NCI-H82 treated with DMSO at 0.1 percent for 48 hours (cell line): ENCODE results near the gene ERBB4.

Experiments used
- DNase-seq: peaks from one replicate; lab custom pipeline; 2025; ENCODE audit not compliant: unreplicated experiment; lab: John Stamatoyannopoulos, UW

ERBB4 gene

DNA sequence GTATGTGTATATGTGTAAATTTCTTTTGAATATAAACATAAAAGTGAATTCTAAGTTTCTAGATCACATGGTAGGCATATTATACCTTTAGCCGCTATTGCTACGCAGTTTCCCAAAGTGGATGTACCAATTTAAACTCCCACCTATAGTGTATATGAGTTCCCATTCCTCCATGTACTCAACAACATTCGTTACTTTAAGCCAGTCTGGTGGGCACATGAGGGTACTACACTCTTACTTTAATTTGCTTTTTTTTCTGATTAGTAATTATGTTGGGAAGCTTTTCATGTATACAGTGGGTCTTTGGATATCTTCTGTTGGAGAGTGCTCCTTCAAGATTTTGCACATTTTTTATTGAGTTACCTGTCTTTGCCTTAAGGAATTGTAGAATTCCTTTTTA lies 683.8 kb downstream of the ERBB4 start:
- DNase-seq = no peak

DNA sequence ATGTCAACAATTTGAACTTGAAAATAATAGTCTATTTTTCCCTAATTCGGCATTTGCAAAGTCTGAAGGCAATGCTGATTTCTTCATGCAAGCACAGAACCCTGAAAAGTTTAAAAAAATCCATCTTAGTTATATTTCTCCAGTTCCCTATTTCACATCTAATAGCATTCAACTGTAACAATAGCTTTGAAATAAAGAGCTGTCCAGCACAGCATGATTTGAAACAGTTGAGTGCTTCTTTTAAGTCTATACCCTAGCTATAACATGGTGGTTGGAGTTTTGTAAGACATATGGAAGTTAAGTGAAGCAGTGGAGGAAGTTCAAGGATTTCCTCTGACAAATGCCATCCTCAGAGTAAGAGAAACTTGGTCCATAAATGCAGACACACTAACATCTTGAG lies 691.9 kb downstream of the ERBB4 start:
- no peak for DNase-seq

DNA sequence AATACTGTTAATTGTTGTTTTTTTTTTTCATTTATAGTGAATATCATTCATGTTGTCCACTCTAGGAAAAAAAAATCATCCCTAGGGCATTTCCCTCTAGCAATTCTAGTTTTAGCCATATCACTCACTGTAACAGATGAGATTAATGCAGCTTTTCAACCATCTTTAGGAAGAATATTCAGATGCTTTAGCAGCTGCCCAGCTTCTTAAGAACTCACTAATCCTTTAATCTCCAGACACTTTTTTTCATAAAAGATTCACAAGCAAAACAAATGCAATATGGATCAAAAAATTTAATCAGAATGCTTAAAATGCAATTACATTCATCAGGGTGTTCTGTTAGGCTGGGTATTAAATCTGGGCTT lies 692.6 kb downstream of the ERBB4 start:
- DNase-seq = peak; percentile 64

DNA sequence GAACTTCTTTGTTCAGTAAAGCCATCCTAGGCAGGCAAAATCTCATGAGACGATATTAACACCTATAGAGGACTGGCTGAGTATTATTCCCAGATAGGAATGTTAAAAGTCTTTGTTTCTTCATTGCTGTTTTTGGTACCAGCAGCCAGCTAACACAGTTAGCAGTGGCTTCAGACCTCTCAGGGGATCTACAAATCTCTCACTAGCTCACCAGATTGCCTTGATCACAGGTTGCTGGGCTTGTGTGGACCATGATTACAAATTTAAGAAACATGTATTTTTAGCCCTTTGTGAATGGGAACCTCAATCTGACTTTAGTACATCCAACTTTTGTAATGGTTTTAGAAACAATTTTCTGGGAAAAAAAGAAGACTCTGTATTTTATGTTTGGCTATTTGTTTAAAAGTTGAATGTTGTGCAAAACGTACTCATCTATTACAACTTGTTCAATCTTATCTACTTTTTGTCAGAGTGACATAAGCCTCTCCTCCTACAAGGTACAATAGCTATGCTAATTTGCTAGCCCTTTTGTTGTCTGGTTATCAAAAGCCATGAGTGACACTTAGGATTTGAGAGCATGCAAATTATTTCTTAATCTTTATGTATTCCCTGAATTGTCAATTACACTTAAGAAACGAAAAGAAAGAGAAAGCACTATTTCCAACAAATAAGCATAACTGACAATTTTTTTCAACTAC lies 693.1 kb downstream of the ERBB4 start:
- DNase-seq = peak; percentile 20

DNA sequence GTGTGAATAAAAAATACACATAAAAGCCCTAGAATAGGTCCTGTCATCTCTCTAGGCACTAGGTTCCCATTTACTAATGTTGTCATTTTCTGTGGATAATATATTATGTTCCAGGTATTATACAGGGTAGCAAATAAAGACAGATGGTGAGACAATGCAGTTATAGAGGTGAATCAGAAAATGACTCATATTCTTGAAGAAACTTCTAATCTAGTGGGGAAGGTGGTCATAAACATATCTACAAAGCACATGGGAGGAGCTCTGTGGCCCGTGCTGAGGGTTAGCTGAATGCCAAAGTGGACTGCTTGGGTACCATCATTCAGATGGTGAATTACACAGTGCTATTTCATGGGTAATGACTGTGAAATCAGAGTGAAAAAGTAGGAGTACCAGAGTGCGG lies 700.9 kb downstream of the ERBB4 start:
- no peak for DNase-seq

GRCh38 chr2:211837206-211837605 lies 701.4 kb downstream of the ERBB4 start:
- no peak for DNase-seq

GRCh38 chr2:211836409-211836808 lies 702.2 kb downstream of the ERBB4 start:
- DNase-seq = no peak

GRCh38 chr2:211835695-211836094 lies 702.9 kb downstream of the ERBB4 start:
- DNase-seq = no peak

GRCh38 chr2:211833582-211834279 lies 704.9 kb downstream of the ERBB4 start:
- no peak for DNase-seq

DNA sequence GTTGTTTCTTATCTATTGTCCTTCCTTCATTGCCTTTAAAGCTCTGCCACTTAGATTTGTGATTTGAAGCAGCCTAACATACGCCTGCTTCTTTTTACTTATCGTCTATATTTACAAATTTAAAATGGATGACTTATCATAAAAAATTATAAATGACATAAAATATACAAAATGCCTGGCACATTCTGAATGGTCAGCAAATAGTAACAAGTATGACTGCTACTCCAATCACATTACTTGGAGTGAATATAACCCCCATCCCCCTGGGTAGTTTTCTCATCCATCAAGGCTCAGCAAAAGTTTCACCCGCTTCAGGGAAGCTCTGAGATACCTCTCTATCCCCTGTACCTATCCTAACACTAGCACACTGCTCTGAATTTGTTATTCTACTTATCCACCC lies 708.9 kb downstream of the ERBB4 start:
- DNase-seq = no peak

- no peak for DNase-seq
Measured at GRCh38 chr2:211823886-211824479, 714.6 kb downstream of the ERBB4 start.

DNA sequence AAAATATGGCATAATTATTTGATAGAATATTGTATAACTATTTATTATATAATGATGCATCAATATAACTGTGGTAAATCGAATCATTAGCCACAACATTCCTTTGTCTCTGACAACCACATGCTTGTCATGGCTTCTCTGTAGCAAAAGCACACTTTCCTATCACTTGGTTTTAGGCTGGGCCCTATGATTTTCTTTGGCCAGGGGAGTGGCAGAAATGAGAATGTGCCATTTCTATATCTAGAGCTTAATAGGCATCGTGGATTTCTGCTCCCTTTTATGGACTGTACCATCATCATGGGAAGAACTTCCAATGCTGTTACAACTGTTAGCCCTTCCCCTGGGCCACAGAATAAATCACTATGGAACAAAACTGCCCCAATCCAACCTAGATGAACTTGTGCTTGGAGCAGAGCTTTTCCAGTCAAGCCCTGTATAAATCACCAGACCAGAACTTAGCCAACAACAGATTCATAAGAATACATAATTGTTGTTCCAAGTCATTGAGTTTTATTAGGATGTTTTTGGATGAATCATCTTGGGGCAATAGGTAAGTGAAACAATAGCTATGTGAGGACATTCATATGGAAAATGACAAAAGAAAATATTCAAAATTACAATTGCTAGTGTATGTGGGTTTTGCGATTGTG lies 715.8 kb downstream of the ERBB4 start:
- no peak for DNase-seq

DNA sequence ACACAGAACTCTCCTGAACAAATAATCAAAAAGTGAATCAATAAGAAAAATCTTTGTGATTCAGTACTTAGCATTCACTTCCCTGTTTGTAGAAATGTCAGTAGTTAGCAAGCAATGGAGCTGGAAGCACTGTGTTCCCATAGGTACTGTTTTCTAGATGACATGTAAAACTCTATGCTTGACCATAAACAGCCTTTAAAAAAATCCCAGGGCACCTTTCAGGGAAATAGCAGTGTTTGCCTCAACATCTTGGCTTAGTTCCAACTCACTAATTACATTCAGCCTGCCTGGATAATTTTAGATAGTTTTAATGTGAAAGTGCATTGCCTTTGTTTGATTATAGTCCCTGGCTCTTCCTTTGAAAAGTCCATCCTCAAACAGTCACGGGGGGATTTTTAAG lies 721.8 kb downstream of the ERBB4 start:
- no peak for DNase-seq

GRCh38 chr2:211812587-211812986 lies 726.0 kb downstream of the ERBB4 start:
- DNase-seq = no peak

DNA sequence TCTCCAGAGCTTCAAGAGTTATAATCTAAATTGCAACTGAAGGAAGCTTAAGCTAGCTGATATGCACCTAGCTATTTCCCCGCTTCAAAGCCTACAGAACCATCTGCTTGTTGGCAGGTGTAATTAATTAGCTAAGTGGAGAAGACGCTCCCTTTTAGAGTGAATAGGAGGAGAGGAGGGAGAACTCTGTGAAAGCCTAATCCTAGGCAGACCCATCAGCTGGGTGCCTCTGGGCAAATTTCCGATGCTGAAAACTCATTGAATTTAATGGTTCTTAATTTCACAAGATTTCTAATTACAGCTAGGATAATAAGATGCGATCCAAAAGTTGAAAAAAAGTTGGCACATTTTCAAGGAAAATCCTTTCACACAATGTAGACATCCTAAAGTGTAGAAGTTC lies 735.9 kb downstream of the ERBB4 start:
- peak; percentile 64 for DNase-seq

GRCh38 chr2:211800001-211800400 lies 738.6 kb downstream of the ERBB4 start:
- DNase-seq = no peak

DNA sequence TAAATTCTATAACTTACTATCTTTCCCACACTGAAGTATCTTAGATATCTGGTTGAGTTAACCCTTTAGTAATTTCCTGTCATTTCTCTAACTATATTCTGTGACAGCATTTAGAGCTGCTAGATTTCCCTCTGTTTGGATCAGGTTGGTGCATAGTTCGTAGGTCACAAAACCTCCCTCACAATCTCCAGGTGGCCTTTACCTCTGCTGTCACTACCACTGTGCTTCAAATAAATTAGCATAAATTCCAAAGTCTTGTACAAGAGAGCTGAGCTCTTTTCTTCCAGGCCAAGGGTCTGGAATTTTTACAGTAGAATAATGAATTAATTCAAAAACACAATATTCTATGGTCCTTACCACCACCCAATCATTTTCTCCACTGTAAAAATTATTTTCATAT lies 739.7 kb downstream of the ERBB4 start:
- no peak for DNase-seq

DNA sequence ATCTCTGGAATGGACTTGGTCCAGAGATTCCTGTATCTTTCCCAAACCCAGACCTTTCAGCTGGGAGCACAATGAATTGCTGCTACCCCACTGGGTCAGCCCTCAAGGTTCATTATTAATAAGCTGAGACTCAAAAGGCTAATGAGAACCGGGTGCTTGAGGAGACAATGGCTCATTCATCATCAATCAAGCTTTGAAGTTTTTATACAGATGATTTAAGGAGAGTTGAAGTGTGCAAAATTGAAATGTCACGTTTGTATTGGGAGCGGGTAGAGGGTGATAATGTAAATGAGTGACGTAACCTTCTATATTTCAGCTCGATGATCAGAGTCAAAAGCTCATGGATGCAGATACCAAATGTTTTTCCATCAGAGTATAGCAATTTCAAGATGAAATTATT lies 744.9 kb downstream of the ERBB4 start:
- no peak for DNase-seq

GRCh38 chr2:211789982-211790381 lies 748.6 kb downstream of the ERBB4 start:
- DNase-seq = no peak

- DNase-seq = no peak
Measured at GRCh38 chr2:211766689-211767088, 771.9 kb downstream of the ERBB4 start.

DNA sequence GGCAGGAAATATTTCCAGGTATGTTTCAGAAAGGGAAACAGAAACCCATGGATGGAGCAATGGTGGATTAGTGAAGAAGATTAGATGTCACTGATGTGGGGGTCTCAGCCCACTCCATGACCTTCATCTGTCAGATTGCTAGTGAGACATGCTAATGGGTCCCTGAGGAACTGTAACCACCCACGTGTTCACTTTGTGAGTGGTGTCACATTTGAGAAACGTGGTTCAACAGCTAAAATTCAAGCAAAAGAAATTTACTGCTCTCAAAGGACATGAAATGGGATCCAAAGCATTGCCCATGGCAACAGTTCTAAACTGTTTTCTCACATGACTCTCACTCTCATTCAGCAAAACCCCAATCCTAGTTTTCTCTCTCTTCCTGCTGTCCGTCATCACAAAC lies 776.1 kb downstream of the ERBB4 start:
- no peak for DNase-seq

- no peak for DNase-seq
Measured at GRCh38 chr2:211760103-211760502, 778.5 kb downstream of the ERBB4 start.
